IPS DF 6.9 (cell line): ENCODE measurements around the gene PRPS1.

Experiments used
- DNase-seq: peaks from one replicate; pipeline ENCODE4 v3.0.0-alpha.2; 2013; ENCODE audit warnings: low read depth, low spot score
- H3K27ac ChIP-seq: one replicate; pipeline ENCODE4 v1.5.1; 2013; ENCODE audit warnings: low read length, control low read depth
- H3K27me3 ChIP-seq: 2 replicates; pipeline ENCODE4 v1.6.1; 2013; ENCODE audit warnings: mild to moderate bottlenecking, low read length; ENCODE audit not compliant: control insufficient read depth, insufficient read depth
- H3K36me3 ChIP-seq: 2 replicates; pipeline ENCODE4 v1.6.1; 2013; ENCODE audit warnings: low read length; ENCODE audit not compliant: control insufficient read depth, insufficient read depth
- H3K4me1 ChIP-seq: 2 replicates; pipeline ENCODE4 v1.6.1; 2013; ENCODE audit warnings: low read length; ENCODE audit not compliant: control insufficient read depth, insufficient read depth
- H3K4me3 ChIP-seq: 2 replicates; pipeline ENCODE4 v1.5.1; 2013; ENCODE audit warnings: mild to moderate bottlenecking, low read length
- H3K9me3 ChIP-seq: 2 replicates; pipeline ENCODE4 v1.6.1; 2013; ENCODE audit warnings: low read length, inconsistent platforms; ENCODE audit not compliant: control insufficient read depth, insufficient read depth
- WGBS: extraction: QIAGEN DNeasy Blood & Tissue Kit; methylation state at CpG from one replicate; pipeline ENCODE4 v1.1.7; 2013; ENCODE audit warnings: mixed read lengths, missing lambda C conversion rate; ENCODE audit not compliant: insufficient read length, insufficient coverage; 5-methylcytosine and 5-hydroxymethylcytosine counted together

PRPS1 gene

DNA sequence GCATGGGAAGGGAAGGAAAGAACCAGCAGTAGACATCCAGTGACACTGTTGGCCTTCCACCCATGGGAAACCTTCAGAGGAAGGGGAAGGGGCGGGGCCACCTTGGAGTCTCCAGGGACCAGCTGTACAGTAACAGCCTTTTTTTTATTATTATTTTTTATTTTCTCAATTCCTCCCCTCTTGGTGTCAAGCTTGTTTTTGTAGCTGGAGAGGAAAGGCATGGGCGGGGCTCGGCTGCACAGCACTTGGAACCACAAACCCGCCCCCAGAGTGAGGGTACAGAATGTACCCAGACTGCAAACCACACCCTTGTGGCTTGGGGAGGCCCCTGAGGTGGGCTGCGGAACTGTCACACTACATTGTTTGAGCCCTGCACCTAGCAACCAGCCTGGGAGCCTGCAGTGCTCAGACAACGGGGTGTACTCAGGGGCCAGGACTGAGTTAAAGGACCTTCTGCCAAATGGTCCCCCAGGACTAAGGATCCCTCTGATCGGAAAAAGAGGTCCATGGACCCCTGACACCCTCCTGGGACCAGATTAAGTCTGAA is 45.7 kb downstream of the PRPS1 start:
- DNase-seq: no peak
- H3K36me3 ChIP-seq: no peaks in the 10 kb centered on the region
- WGBS: no CpG with 5 or more reads among the region's 7 CpGs
- no peak overlapping the region for H3K4me3 ChIP-seq
- no peaks in the 10 kb centered on the region for H3K4me1 ChIP-seq
- no peak overlapping the region for H3K27ac ChIP-seq
- H3K27me3 ChIP-seq: no peaks in the 10 kb centered on the region
- no peaks in the 10 kb centered on the region for H3K9me3 ChIP-seq

GRCh38 chrX:107674480-107675364 is 46.4 kb downstream of the PRPS1 start:
- Histone ChIP-seq H3K27me3 (no peaks in the 10 kb centered on the region), H3K9me3 (no peaks in the 10 kb centered on the region), H3K4me3 (no peak overlapping the region), H3K36me3 (no peaks in the 10 kb centered on the region), H3K4me1 (no peaks in the 10 kb centered on the region), H3K27ac (no peak overlapping the region)
- DNase-seq: no peak
- no CpG with 5 or more reads among the region's 9 CpGs for WGBS

DNA sequence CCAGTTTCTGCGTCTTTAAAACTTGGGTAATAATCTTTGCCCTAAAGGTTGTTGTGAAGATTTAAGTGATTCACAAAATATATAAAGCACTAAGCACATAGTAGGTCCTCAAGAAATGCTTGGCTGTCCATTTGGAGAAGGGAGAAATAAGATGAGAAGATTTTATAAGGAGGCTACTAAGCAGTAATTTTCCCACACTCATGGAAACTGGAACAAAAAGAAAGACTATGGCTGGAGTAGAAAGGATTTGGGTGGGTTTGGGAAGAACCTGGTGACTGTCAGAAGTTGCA is 47.0 kb downstream of the PRPS1 start:
- Histone ChIP-seq H3K27ac (no peak overlapping the region), H3K4me3 (no peak overlapping the region), H3K4me1 (no peaks in the 10 kb centered on the region), H3K9me3 (no peaks in the 10 kb centered on the region), H3K36me3 (no peaks in the 10 kb centered on the region), H3K27me3 (no peaks in the 10 kb centered on the region)
- no peak for DNase-seq
- WGBS: no CpG with 5 or more reads among the region's 1 CpG

GRCh38 chrX:107675823-107676555 is 47.7 kb downstream of the PRPS1 start:
- Histone ChIP-seq H3K36me3 (no peaks in the 10 kb centered on the region), H3K27ac (no peak overlapping the region), H3K9me3 (no peaks in the 10 kb centered on the region), H3K4me1 (no peaks in the 10 kb centered on the region), H3K27me3 (no peaks in the 10 kb centered on the region), H3K4me3 (no peak overlapping the region)
- no CpG with 5 or more reads among the region's 9 CpGs for whole genome bisulfite sequencing
- DNase-seq: no peak

- Histone ChIP-seq H3K4me1 (no peaks in the 10 kb centered on the region), H3K4me3 (no peak overlapping the region), H3K36me3 (no peaks in the 10 kb centered on the region), H3K9me3 (no peaks in the 10 kb centered on the region), H3K27ac (no peak overlapping the region), H3K27me3 (no peaks in the 10 kb centered on the region)
- no CpG with 5 or more reads among the region's 30 CpGs for WGBS
- DNase-seq: no peak
Observed at GRCh38 chrX:107676559-107677378, 48.5 kb downstream of the PRPS1 start.

- Histone ChIP-seq H3K4me3 (no peak overlapping the region), H3K27ac (no peak overlapping the region), H3K4me1 (no peaks in the 10 kb centered on the region), H3K9me3 (no peaks in the 10 kb centered on the region), H3K36me3 (no peaks in the 10 kb centered on the region), H3K27me3 (no peaks in the 10 kb centered on the region)
- no peak for DNase-seq
- WGBS: no CpG with 5 or more reads among the region's 10 CpGs
Observed at GRCh38 chrX:107677501-107677901, 49.2 kb downstream of the PRPS1 start.

DNA sequence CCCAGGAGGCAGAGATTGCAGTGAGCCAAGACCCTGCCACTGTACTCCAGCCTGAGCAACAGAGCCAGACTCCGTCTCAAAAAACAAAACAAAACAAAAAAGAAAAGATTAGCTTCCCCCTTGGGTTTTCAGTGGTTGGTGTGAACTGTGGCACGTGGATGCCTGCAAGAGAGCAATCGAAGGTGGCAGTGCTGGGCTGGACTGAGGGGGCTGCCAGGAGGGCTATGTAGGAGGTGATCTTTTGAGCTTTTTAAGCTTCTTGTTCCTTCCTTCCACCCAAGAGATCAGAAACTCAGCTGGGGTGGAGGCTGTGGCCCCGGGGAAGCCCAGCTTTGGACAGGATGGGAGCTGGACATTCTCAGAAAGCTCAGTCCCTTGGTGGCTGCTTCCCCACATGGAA is 49.6 kb downstream of the PRPS1 start:
- H3K9me3 ChIP-seq: no peaks in the 10 kb centered on the region
- no peak overlapping the region for H3K4me3 ChIP-seq
- no peak overlapping the region for H3K27ac ChIP-seq
- no peak for DNase-seq
- H3K4me1 ChIP-seq: no peaks in the 10 kb centered on the region
- H3K27me3 ChIP-seq: no peaks in the 10 kb centered on the region
- H3K36me3 ChIP-seq: no peaks in the 10 kb centered on the region
- WGBS: no CpG with 5 or more reads among the region's 4 CpGs

- H3K4me1 ChIP-seq: no peaks in the 10 kb centered on the region
- no peaks in the 10 kb centered on the region for H3K9me3 ChIP-seq
- no CpG with 5 or more reads among the region's 8 CpGs for WGBS
- no peak for DNase-seq
- no peak overlapping the region for H3K4me3 ChIP-seq
- H3K27me3 ChIP-seq: no peaks in the 10 kb centered on the region
- H3K36me3 ChIP-seq: no peaks in the 10 kb centered on the region
- no peak overlapping the region for H3K27ac ChIP-seq
Observed at GRCh38 chrX:107678957-107679740, 50.8 kb downstream of the PRPS1 start.

- no peaks in the 10 kb centered on the region for H3K9me3 ChIP-seq
- no peak overlapping the region for H3K27ac ChIP-seq
- no peak for DNase-seq
- no peaks in the 10 kb centered on the region for H3K36me3 ChIP-seq
- H3K4me1 ChIP-seq: no peaks in the 10 kb centered on the region
- H3K4me3 ChIP-seq: no peak overlapping the region
- WGBS: no CpG with 5 or more reads among the region's 3 CpGs
- no peaks in the 10 kb centered on the region for H3K27me3 ChIP-seq
Observed at GRCh38 chrX:107682256-107682655, 53.9 kb downstream of the PRPS1 start.
